Endothelial cell of umbilical vein (primary cell): ENCODE results near the gene TBC1D9. TPM values are rescaled to one million over a fixed set of nuclear protein-coding genes. Genes with fewer than 3 reads are reported as not detected.
"Not testable (repeated sequence)": the region's sequence is repeated elsewhere in the genome, so short reads cannot be mapped to it uniquely, and the experiment has no call there.

Experiments used
- BruUV-seq: library from RNA; stranded (reverse); fragments of 400-500 nt; replicated peaks from 2 replicates; lab custom pipeline; 2021; lab: Mats Ljungman, UMichigan
- CTCF ChIA-PET: fragments of 300-600, 350-600 bp; sonication (Branson Sonifier 250); formaldehyde crosslinking; loops from one replicate; lab custom pipeline; 2021; ENCODE audit warnings: antibody characterized with exemption, inconsistent platforms; lab: Charles Lee
- POLR2A ChIA-PET: fragments of 300-600, 350-600 bp; sonication (Branson Sonifier 250); formaldehyde crosslinking; loops from one replicate; lab custom pipeline; 2021; ENCODE audit warnings: antibody characterized with exemption, inconsistent platforms; lab: Charles Lee
- DNase-seq: peaks from one replicate; pipeline ENCODE4 v3.0.0-alpha.2; 2011; ENCODE audit warnings: low read depth, low spot score
- FAIRE-seq: peaks from 2 replicates; lab custom pipeline; 2011; peaks lifted over from hg19 to GRCh38; lab: Jason Lieb, UNC
- H2AFZ ChIP-seq: 2 replicates; pipeline ENCODE4 v1.6.0; 2012; ENCODE audit warnings: low read depth, low read length, control low read depth, inconsistent platforms
- H3K27ac ChIP-seq: 2 replicates; pipeline ENCODE4 v1.5.1; 2011; ENCODE audit warnings: low read depth, mild to moderate bottlenecking, control low read depth, low read length, moderate library complexity; ENCODE audit not compliant: insufficient read depth
- H3K27me3 ChIP-seq, 2 experiments: 2 replicates each; pipeline versions ENCODE4 v1.6.0 to v1.6.1; 2011; ENCODE audit warnings: low read length in 2 of 2, mixed read lengths in 1 of 2; ENCODE audit not compliant: control insufficient read depth in 2 of 2, insufficient read depth in 2 of 2
- H3K36me3 ChIP-seq, 2 experiments: 2 replicates in 1 of 2; 3 replicates in 1 of 2; pipeline ENCODE4 v1.5.1; 2011; ENCODE audit warnings: low read length in 2 of 2, mild to moderate bottlenecking in 1 of 2, moderate library complexity in 1 of 2; ENCODE audit not compliant: control insufficient read depth in 2 of 2, insufficient read depth in 2 of 2; ENCODE audit errors: extremely low read depth in 1 of 2
- H3K4me1 ChIP-seq: 3 replicates; pipeline ENCODE4 v1.5.1; 2011; ENCODE audit warnings: mild to moderate bottlenecking, low read length; ENCODE audit not compliant: control insufficient read depth, insufficient read depth; ENCODE audit errors: extremely low read depth
- H3K4me2 ChIP-seq: 2 replicates; pipeline ENCODE4 v1.6.1; 2011; ENCODE audit warnings: low read length, control low read depth, mixed read lengths; ENCODE audit not compliant: insufficient read depth
- H3K4me3 ChIP-seq, 3 experiments: fragments of 200-600 bp in 1 of 3; sonication (generic), shearing (Covaris generic) in 1 of 3; replicated peaks in 1 of 3; 2 replicates each; pipeline ENCODE4 v1.5.1; 2011 to 2016; ENCODE audit warnings: control low read depth in 3 of 3, low read length in 3 of 3, mild to moderate bottlenecking in 2 of 3, inconsistent platforms in 1 of 3, low read depth in 1 of 3, moderate library complexity in 1 of 3; ENCODE audit not compliant: insufficient read depth in 1 of 3
- H3K79me2 ChIP-seq: 2 replicates; pipeline ENCODE4 v1.6.0; 2012; ENCODE audit warnings: low read length, inconsistent platforms; ENCODE audit not compliant: control insufficient read depth, insufficient read depth
- H3K9ac ChIP-seq: replicated peaks from 2 replicates; pipeline ENCODE3; 2011; ENCODE audit warnings: low read length, control low read depth; ENCODE audit not compliant: insufficient read depth; ENCODE audit errors: extremely low read depth
- H3K9me1 ChIP-seq: replicated peaks from 3 replicates; pipeline ENCODE4 v1.6.0; 2011; ENCODE audit warnings: mild to moderate bottlenecking, low read length; ENCODE audit not compliant: control insufficient read depth, insufficient read depth; ENCODE audit errors: extremely low read depth
- H3K9me3 ChIP-seq: replicated peaks from 2 replicates; pipeline ENCODE4 v1.5.1; 2012; ENCODE audit warnings: low read length, inconsistent platforms; ENCODE audit not compliant: control insufficient read depth, insufficient read depth
- H4K20me1 ChIP-seq: replicated peaks from 2 replicates; pipeline ENCODE3; 2011; ENCODE audit warnings: mild to moderate bottlenecking, low read length; ENCODE audit not compliant: control insufficient read depth, insufficient read depth; ENCODE audit errors: extremely low read depth
- EZH2 ChIP-seq: IDR thresholded peaks from 2 replicates; pipeline ENCODE4 v1.6.1; 2012; ENCODE audit warnings: borderline replicate concordance, low read depth, mild to moderate bottlenecking, moderate library complexity, low read length, inconsistent platforms; ENCODE audit not compliant: severe bottlenecking
- JUN ChIP-seq: IDR thresholded peaks from 2 replicates; pipeline ENCODE4 v1.6.1; 2011; ENCODE audit warnings: borderline replicate concordance, low read depth; ENCODE audit not compliant: insufficient read length, insufficient read depth
- MAX ChIP-seq: IDR thresholded peaks from 2 replicates; pipeline ENCODE4 v1.6.1; 2011; ENCODE audit not compliant: insufficient read depth, insufficient read length
- POLR2AphosphoS5 ChIP-seq: IDR thresholded peaks from 2 replicates; pipeline ENCODE4 v1.6.1; 2012; ENCODE audit warnings: low read depth, mild to moderate bottlenecking, control low read depth, low read length, moderate library complexity; ENCODE audit not compliant: insufficient read depth
- dilution Hi-C: fragments of 300-500 bp; cut with MboI; formaldehyde crosslinking; loops from one replicate; pipeline ENCODE4 v1.15.0; 2019; ENCODE audit warnings: low sequenced_read_pairs; ENCODE audit not compliant: extremely low pct_ligation_motif_present
- intact Hi-C: fragments of 100-400 bp; cut with micrococcal nuclease; formaldehyde crosslinking; loops from one replicate; pipeline ENCODE4 v1.10.0; 2022
- polyA plus RNA-seq, 4 experiments: library from polyadenylated mRNA; depleted of rRNA in 3 of 4; stranded (reverse) in 3 of 4; unstranded in 1 of 4; fragments of >200 nt; gene quantifications; 2 replicates each; pipeline versions ENCODE4 v1.2.1 to v1.2.3, GENCODE V29; 2011 to 2012; ENCODE audit warnings: missing spikeins in 1 of 4
- total RNA-seq: library from RNA; stranded (reverse); gene quantifications from 2 replicates; pipeline ENCODE4 v1.2.3, GENCODE V29; 2021

The TBC1D9 gene
- total and polyA plus RNA-seq, 2 donors (not counting 3 experiments of a cell fraction or from before 2014, with no cell fraction given) = 21.7 to 45.3 TPM

GRCh38 chr4:140782787-140783186, 26.6 kb upstream of the TBC1D9 start:
- H2AFZ ChIP-seq, H3K27me3 ChIP-seq, H3K27ac ChIP-seq, H3K36me3 ChIP-seq, H3K4me1 ChIP-seq, FAIRE-seq, intact Hi-C loops, H3K9me1 ChIP-seq, DNase-seq, H3K4me2 ChIP-seq, BruUV-seq, dilution Hi-C loops, CTCF ChIA-PET, H3K9ac ChIP-seq, H3K4me3 ChIP-seq, H3K9me3 ChIP-seq, H3K79me2 ChIP-seq, H4K20me1 ChIP-seq: not testable (repeated sequence)
- POLR2A ChIA-PET = interaction anchor here (0.7 kb wide), 1 partner anchor 217 kb away, joined by 4 read pairs; no protein-coding TSS in a partner anchor

GRCh38 chr4:140781596-140781995, 25.4 kb upstream of the TBC1D9 start:
- no peak overlapping the region for H3K4me3 ChIP-seq
- no peaks in the 10 kb centered on the region for H3K9me1 ChIP-seq
- FAIRE-seq = no peak
- intact Hi-C loops = no loop called here
- H3K4me2 ChIP-seq = no peak overlapping the region
- H3K4me1 ChIP-seq = no peaks in the 10 kb centered on the region
- H3K79me2 ChIP-seq = no peaks in the 10 kb centered on the region
- no peak overlapping the region for H3K27ac ChIP-seq
- TF ChIP-seq POLR2AphosphoS5 (no peak), JUN (no peak), MAX (no peak), EZH2 (no peak)
- no peaks in the 10 kb centered on the region for H3K9me3 ChIP-seq
- H3K27me3 ChIP-seq = no peaks in the 10 kb centered on the region
- no peaks in the 10 kb centered on the region for H4K20me1 ChIP-seq
- ChIA-PET POLR2A (no interaction called here), CTCF (interaction anchor here (0.8 kb wide), 1 partner anchor 17 kb away, joined by 3 read pairs; no protein-coding TSS in a partner anchor)
- H3K9ac ChIP-seq = no peak overlapping the region
- no peaks in the 10 kb centered on the region for H3K36me3 ChIP-seq
- no peak overlapping the region for H2AFZ ChIP-seq
- dilution Hi-C loops = no loop called here
- peak; percentile 12 for DNase-seq
- BruUV-seq = no TSS peak
